Rectal smooth muscle tissue (tissue), 1 donor: ENCODE results near the gene CCDC180.

Experiments
- H3K27ac ChIP-seq: one replicate; pipeline ENCODE4 v1.7.0; 2013; ENCODE audit warnings: low read depth, low read length, inconsistent platforms
- H3K27me3 ChIP-seq: one replicate; pipeline ENCODE4 v1.7.0; 2013; ENCODE audit warnings: low read length; ENCODE audit not compliant: control insufficient read depth, insufficient read depth
- H3K36me3 ChIP-seq: one replicate; pipeline ENCODE4 v1.7.0; 2013; ENCODE audit warnings: low read length; ENCODE audit not compliant: control insufficient read depth, insufficient read depth
- H3K4me1 ChIP-seq: one replicate; pipeline ENCODE4 v1.7.0; 2013; ENCODE audit warnings: low read length; ENCODE audit not compliant: control insufficient read depth, insufficient read depth
- H3K4me3 ChIP-seq: one replicate; pipeline ENCODE4 v1.7.0; 2013; ENCODE audit warnings: low read length
- H3K9ac ChIP-seq: one replicate; pipeline ENCODE4 v1.7.0; 2013; ENCODE audit warnings: low read length

Gene CCDC180

GRCh38 chr9:97313243-97313642 is 5.8 kb downstream of the CCDC180 start:
- Histone ChIP-seq H3K27ac (no peak overlapping the region), H3K27me3 (no peaks in the 10 kb centered on the region), H3K9ac (no peak overlapping the region), H3K4me1 (no peaks in the 10 kb centered on the region), H3K36me3 (peaks cover 17% of the 10 kb centered on the region), H3K4me3 (no peak overlapping the region)

- Histone ChIP-seq H3K36me3 (peaks cover 17% of the 10 kb centered on the region), H3K4me3 (no peak overlapping the region), H3K27ac (no peak overlapping the region), H3K27me3 (no peaks in the 10 kb centered on the region), H3K4me1 (no peaks in the 10 kb centered on the region), H3K9ac (no peak overlapping the region)
Observed at GRCh38 chr9:97313746-97314145, 6.3 kb downstream of the CCDC180 start.

GRCh38 chr9:97314503-97314902 is 7.0 kb downstream of the CCDC180 start:
- Histone ChIP-seq H3K27me3 (no peaks in the 10 kb centered on the region), H3K36me3 (peaks cover 17% of the 10 kb centered on the region), H3K27ac (no peak overlapping the region), H3K9ac (no peak overlapping the region), H3K4me1 (no peaks in the 10 kb centered on the region), H3K4me3 (no peak overlapping the region)

GRCh38 chr9:97315550-97315949 is 8.1 kb downstream of the CCDC180 start:
- H3K9ac ChIP-seq, result no peak overlapping the region
- no peaks in the 10 kb centered on the region for H3K4me1 ChIP-seq
- no peak overlapping the region for H3K27ac ChIP-seq
- peaks cover 17% of the 10 kb centered on the region for H3K36me3 ChIP-seq
- no peaks in the 10 kb centered on the region for H3K27me3 ChIP-seq
- no peak overlapping the region for H3K4me3 ChIP-seq

- H3K36me3 ChIP-seq, result peaks cover 17% of the 10 kb centered on the region
Observed at GRCh38 chr9:97316904-97317303, 9.4 kb downstream of the CCDC180 start.

GRCh38 chr9:97318433-97318832 is 11.0 kb downstream of the CCDC180 start:
- no peak overlapping the region for H3K4me3 ChIP-seq
- H3K36me3 ChIP-seq, result peaks cover 11% of the 10 kb centered on the region
- H3K27me3 ChIP-seq, result no peaks in the 10 kb centered on the region
- H3K9ac ChIP-seq, result no peak overlapping the region
- no peaks in the 10 kb centered on the region for H3K4me1 ChIP-seq
- no peak overlapping the region for H3K27ac ChIP-seq

More at GRCh38 chr9:97316904-97317303, 9.4 kb downstream of the CCDC180 start:
- Histone ChIP-seq H3K27ac (no peak overlapping the region), H3K9ac (no peak overlapping the region), H3K4me3 (no peak overlapping the region), H3K27me3 (no peaks in the 10 kb centered on the region), H3K4me1 (no peaks in the 10 kb centered on the region)

GRCh38 chr9:97319395-97319794 is 11.9 kb downstream of the CCDC180 start:
- no peaks in the 10 kb centered on the region for H3K4me1 ChIP-seq
- H3K36me3 ChIP-seq, result peaks cover 9% of the 10 kb centered on the region
- no peak overlapping the region for H3K9ac ChIP-seq
- H3K4me3 ChIP-seq, result no peak overlapping the region
- no peak overlapping the region for H3K27ac ChIP-seq
- no peaks in the 10 kb centered on the region for H3K27me3 ChIP-seq

- Histone ChIP-seq H3K36me3 (peaks cover 4% of the 10 kb centered on the region), H3K4me3 (no peak overlapping the region), H3K9ac (no peak overlapping the region), H3K27ac (no peak overlapping the region), H3K27me3 (no peaks in the 10 kb centered on the region), H3K4me1 (no peaks in the 10 kb centered on the region)
Observed at GRCh38 chr9:97320080-97320642, 12.7 kb downstream of the CCDC180 start.

- Histone ChIP-seq H3K36me3 (peaks cover 4% of the 10 kb centered on the region), H3K27ac (no peak overlapping the region), H3K4me3 (no peak overlapping the region), H3K27me3 (no peaks in the 10 kb centered on the region), H3K9ac (no peak overlapping the region), H3K4me1 (no peaks in the 10 kb centered on the region)
Observed at GRCh38 chr9:97321251-97321650, 13.8 kb downstream of the CCDC180 start.

GRCh38 chr9:97321691-97322090 is 14.2 kb downstream of the CCDC180 start:
- H3K27ac ChIP-seq, result no peak overlapping the region
- no peak overlapping the region for H3K4me3 ChIP-seq
- no peak overlapping the region for H3K9ac ChIP-seq
- H3K27me3 ChIP-seq, result no peaks in the 10 kb centered on the region
- peaks cover 4% of the 10 kb centered on the region for H3K36me3 ChIP-seq
- no peaks in the 10 kb centered on the region for H3K4me1 ChIP-seq

GRCh38 chr9:97322105-97322504 is 14.6 kb downstream of the CCDC180 start:
- H3K27me3 ChIP-seq, result no peaks in the 10 kb centered on the region
- H3K9ac ChIP-seq, result no peak overlapping the region
- no peaks in the 10 kb centered on the region for H3K4me1 ChIP-seq
- H3K27ac ChIP-seq, result no peak overlapping the region
- peaks cover 4% of the 10 kb centered on the region for H3K36me3 ChIP-seq
- H3K4me3 ChIP-seq, result no peak overlapping the region

GRCh38 chr9:97324954-97325353 is 17.5 kb downstream of the CCDC180 start:
- no peaks in the 10 kb centered on the region for H3K36me3 ChIP-seq
- no peak overlapping the region for H3K4me3 ChIP-seq
- no peak overlapping the region for H3K9ac ChIP-seq
- no peak overlapping the region for H3K27ac ChIP-seq
- H3K4me1 ChIP-seq, result no peaks in the 10 kb centered on the region
- no peaks in the 10 kb centered on the region for H3K27me3 ChIP-seq

- Histone ChIP-seq H3K27ac (no peak overlapping the region), H3K36me3 (no peaks in the 10 kb centered on the region), H3K27me3 (no peaks in the 10 kb centered on the region), H3K9ac (no peak overlapping the region), H3K4me1 (no peaks in the 10 kb centered on the region), H3K4me3 (no peak overlapping the region)
Observed at GRCh38 chr9:97327562-97327961, 20.1 kb downstream of the CCDC180 start.
